Activated CD8-positive, alpha-beta memory T cell treated with anti-CD3 and anti-CD28 coated beads for 4 hours (primary cell): ENCODE results near the gene BHMT.

Source experiments
- DNase-seq, 2 donors: peaks; one replicate each; pipeline ENCODE4 v3.0.0-alpha.2; 2020; ENCODE audit warnings: low read depth in 2 of 2

Gene BHMT

GRCh38 chr5:79111387-79111959 lies at the start of gene BHMT:
Gene BHMT (plus strand): TSS chr5:79111809. CDS start chr5:79111886, 77 bp downstream.
- DNase-seq: no peak

- DNase-seq: no peak
Observed at GRCh38 chr5:79062436-79062835, 49.2 kb upstream of the BHMT start.

GRCh38 chr5:79069488-79070349 lies 41.9 kb upstream of the BHMT start, which contains the start of the genes BHMT2 and DMGDH:
Gene BHMT2 (plus strand): TSS chr5:79069767. CDS start chr5:79069783, 16 bp downstream.
Gene DMGDH (minus strand): TSS chr5:79069674. CDS start chr5:79069620, 54 bp downstream.
- DNase-seq: no peak

GRCh38 chr5:79070350-79070667 lies 41.3 kb upstream of the BHMT start:
- no peak for DNase-seq

GRCh38 chr5:79074641-79075040 lies 37.0 kb upstream of the BHMT start:
- no peak for DNase-seq

- no peak for DNase-seq
Observed at GRCh38 chr5:79075646-79076426, 35.8 kb upstream of the BHMT start.

GRCh38 chr5:79076819-79077218 lies 34.8 kb upstream of the BHMT start:
- no peak for DNase-seq

- DNase-seq: no peak
Observed at GRCh38 chr5:79077680-79078365, 33.8 kb upstream of the BHMT start.

GRCh38 chr5:79080804-79081203 lies 30.8 kb upstream of the BHMT start:
- no peak for DNase-seq

GRCh38 chr5:79081779-79082178 lies 29.8 kb upstream of the BHMT start:
- no peak for DNase-seq

GRCh38 chr5:79086116-79086515 lies 25.5 kb upstream of the BHMT start:
- no peak for DNase-seq

- no peak for DNase-seq
Observed at GRCh38 chr5:79088507-79088906, 23.1 kb upstream of the BHMT start.

- DNase-seq: no peak
Observed at GRCh38 chr5:79091064-79091463, 20.5 kb upstream of the BHMT start.

GRCh38 chr5:79093762-79094161 lies 17.8 kb upstream of the BHMT start:
- no peak for DNase-seq

GRCh38 chr5:79105868-79106267 lies 5.7 kb upstream of the BHMT start:
- DNase-seq: no peak

GRCh38 chr5:79107020-79107796 lies 4.4 kb upstream of the BHMT start:
- DNase-seq: no peak

- DNase-seq: no peak
Observed at GRCh38 chr5:79108086-79108485, 3.5 kb upstream of the BHMT start.

- no peak for DNase-seq
Observed at GRCh38 chr5:79108792-79109191, 2.8 kb upstream of the BHMT start.

- no peak for DNase-seq
Observed at GRCh38 chr5:79109527-79110492, 1.8 kb upstream of the BHMT start.
